Prostate gland (tissue), 2 donors: ENCODE measurements around the gene PLA2G2A. TPM values are rescaled to one million over a fixed set of nuclear protein-coding genes. Genes with fewer than 3 reads are reported as not detected.

Source experiments
- DNase-seq: peaks from one replicate; pipeline ENCODE4 v3.0.0-alpha.2; 2019; ENCODE audit warnings: low spot score
- H3K27ac ChIP-seq, 2 donors: fragments of 200-600 bp; sonication (generic); 2 replicates each; pipeline ENCODE4 v1.5.1; 2017 to 2019
- H3K27me3 ChIP-seq: fragments of 200-600 bp; sonication (generic); replicated peaks from 2 replicates; pipeline ENCODE4 v1.5.1; 2019; ENCODE audit not compliant: insufficient read depth
- H3K36me3 ChIP-seq, 2 donors: fragments of 200-600 bp; sonication (generic); 1 replicate in 1 of 2; 2 replicates in 1 of 2; pipeline versions ENCODE4 v1.5.1 to v1.8.1; 2017 to 2019
- H3K4me1 ChIP-seq: fragments of 200-600 bp; sonication (generic); replicated peaks from 2 replicates; pipeline ENCODE4 v1.5.1; 2019
- H3K4me3 ChIP-seq, 2 donors: fragments of 200-600 bp; sonication (generic); 2 replicates each; pipeline ENCODE4 v1.5.1; 2017 to 2019
- H3K9me3 ChIP-seq: fragments of 200-600 bp; sonication (generic); 2 replicates; pipeline ENCODE4 v1.5.1; 2017
- CTCF ChIP-seq, 4 experiments: fragments of 200-600 bp in 2 of 4; fragments of 450-650 bp in 2 of 4; sonication (generic) in 2 of 4; IDR thresholded peaks; 1 replicate in 3 of 4; 2 replicates in 1 of 4; pipeline ENCODE4 v1.5.1; 2016 to 2019; ENCODE audit warnings: antibody characterized with exemption in 4 of 4, mild to moderate bottlenecking in 2 of 4, moderate library complexity in 2 of 4
- POLR2A ChIP-seq: fragments of 450-650 bp; IDR thresholded peaks from one replicate; pipeline ENCODE4 v1.6.1; 2016; ENCODE audit warnings: antibody characterized with exemption, mild to moderate bottlenecking
- POLR2AphosphoS5 ChIP-seq: sonication (generic); formaldehyde crosslinking; IDR thresholded peaks from one replicate; pipeline ENCODE4 v1.6.1; 2017; ENCODE audit warnings: antibody characterized with exemption
- WGBS: methylation state at CpG from one replicate; pipeline ENCODE4 v1.1.5; 2018; 5-methylcytosine and 5-hydroxymethylcytosine counted together
- intact Hi-C: fragments of 100-400 bp; cut with DNase I; formaldehyde crosslinking; loops from one replicate; pipeline ENCODE4 v1.14.2; 2022
- total RNA-seq, 2 donors: library from RNA; depleted of rRNA; stranded (reverse); fragments of >200 nt; gene quantifications; one replicate each; pipeline ENCODE4 v1.1.0, GENCODE V29; 2016

PLA2G2A gene
- total RNA-seq, 2 donors from 2014 or later: 106 to 146 TPM

GRCh38 chr1:19945914-19946313 lies 33.5 kb downstream of the PLA2G2A start:
- H3K27ac ChIP-seq: no peak overlapping the region
- no peaks in the 10 kb centered on the region for H3K36me3 ChIP-seq
- H3K4me1 ChIP-seq: no peaks in the 10 kb centered on the region
- no peak for DNase-seq
- 9% methylated on average over 2 of the region's 2 CpGs for WGBS
- no peaks in the 10 kb centered on the region for H3K9me3 ChIP-seq
- TF ChIP-seq CTCF (IDR thresholded peaks at IDR 0.05): no peak
- no peak for TF ChIP-seq POLR2A
- no peak for TF ChIP-seq POLR2AphosphoS5
- H3K4me3 ChIP-seq: no peak overlapping the region
- intact Hi-C loops: no loop called here
- H3K27me3 ChIP-seq: no peaks in the 10 kb centered on the region

- Histone ChIP-seq H3K27ac (no peak overlapping the region), H3K4me3 (no peak overlapping the region), H3K27me3 (no peaks in the 10 kb centered on the region), H3K4me1 (no peaks in the 10 kb centered on the region), H3K36me3 (no peaks in the 10 kb centered on the region), H3K9me3 (no peaks in the 10 kb centered on the region)
- DNase-seq: no peak
- 96% methylated on average over 2 of the region's 2 CpGs for WGBS
- intact Hi-C loops: no loop called here
- TF ChIP-seq POLR2AphosphoS5: no peak
- no peak for TF ChIP-seq CTCF (IDR thresholded peaks at IDR 0.05)
Observed at GRCh38 chr1:19942657-19943056, 36.8 kb downstream of the PLA2G2A start.

- Histone ChIP-seq H3K4me3 (no peak overlapping the region), H3K27me3 (no peaks in the 10 kb centered on the region), H3K27ac (no peak overlapping the region), H3K36me3 (no peaks in the 10 kb centered on the region), H3K9me3 (no peaks in the 10 kb centered on the region), H3K4me1 (no peaks in the 10 kb centered on the region)
- 73% methylated on average over 3 of the region's 3 CpGs for WGBS
- TF ChIP-seq POLR2AphosphoS5: no peak
- TF ChIP-seq POLR2A: no peak
- TF ChIP-seq CTCF (IDR thresholded peaks at IDR 0.05): no peak
- no peak for DNase-seq
- intact Hi-C loops: no loop called here
Observed at GRCh38 chr1:19942088-19942487, 37.3 kb downstream of the PLA2G2A start.

- TF ChIP-seq POLR2AphosphoS5: no peak
- no peak for TF ChIP-seq POLR2A
- no peak for TF ChIP-seq CTCF (IDR thresholded peaks at IDR 0.05)
- DNase-seq: no peak
Observed at GRCh38 chr1:19941206-19941568, 38.2 kb downstream of the PLA2G2A start.

GRCh38 chr1:19940486-19941205 lies 38.8 kb downstream of the PLA2G2A start:
- TF ChIP-seq POLR2AphosphoS5: no peak
- no peak for TF ChIP-seq POLR2A
- TF ChIP-seq CTCF (IDR thresholded peaks at IDR 0.05): no peak
- WGBS: 66% methylated on average over 7 of the region's 7 CpGs
- H3K27me3 ChIP-seq: no peaks in the 10 kb centered on the region
- H3K4me3 ChIP-seq: no peak overlapping the region
- H3K4me1 ChIP-seq: no peaks in the 10 kb centered on the region
- H3K36me3 ChIP-seq: no peaks in the 10 kb centered on the region
- intact Hi-C loops: no loop called here
- no peak overlapping the region for H3K27ac ChIP-seq
- no peak for DNase-seq
- H3K9me3 ChIP-seq: no peaks in the 10 kb centered on the region

More at GRCh38 chr1:19941206-19941568, 38.2 kb downstream of the PLA2G2A start:
- no peak overlapping the region for H3K27ac ChIP-seq
- 90% methylated on average over 3 of the region's 3 CpGs for WGBS
- H3K4me3 ChIP-seq: no peak overlapping the region
- no peaks in the 10 kb centered on the region for H3K27me3 ChIP-seq
- no peaks in the 10 kb centered on the region for H3K4me1 ChIP-seq
- H3K36me3 ChIP-seq: no peaks in the 10 kb centered on the region
- intact Hi-C loops: no loop called here
- H3K9me3 ChIP-seq: no peaks in the 10 kb centered on the region
